ENCODE measurements around the gene EMC10.
"Not testable (repeated sequence)": the region's sequence is repeated elsewhere in the genome, so short reads cannot be mapped to it uniquely, and the experiment has no call there.

The EMC10 gene

DNA sequence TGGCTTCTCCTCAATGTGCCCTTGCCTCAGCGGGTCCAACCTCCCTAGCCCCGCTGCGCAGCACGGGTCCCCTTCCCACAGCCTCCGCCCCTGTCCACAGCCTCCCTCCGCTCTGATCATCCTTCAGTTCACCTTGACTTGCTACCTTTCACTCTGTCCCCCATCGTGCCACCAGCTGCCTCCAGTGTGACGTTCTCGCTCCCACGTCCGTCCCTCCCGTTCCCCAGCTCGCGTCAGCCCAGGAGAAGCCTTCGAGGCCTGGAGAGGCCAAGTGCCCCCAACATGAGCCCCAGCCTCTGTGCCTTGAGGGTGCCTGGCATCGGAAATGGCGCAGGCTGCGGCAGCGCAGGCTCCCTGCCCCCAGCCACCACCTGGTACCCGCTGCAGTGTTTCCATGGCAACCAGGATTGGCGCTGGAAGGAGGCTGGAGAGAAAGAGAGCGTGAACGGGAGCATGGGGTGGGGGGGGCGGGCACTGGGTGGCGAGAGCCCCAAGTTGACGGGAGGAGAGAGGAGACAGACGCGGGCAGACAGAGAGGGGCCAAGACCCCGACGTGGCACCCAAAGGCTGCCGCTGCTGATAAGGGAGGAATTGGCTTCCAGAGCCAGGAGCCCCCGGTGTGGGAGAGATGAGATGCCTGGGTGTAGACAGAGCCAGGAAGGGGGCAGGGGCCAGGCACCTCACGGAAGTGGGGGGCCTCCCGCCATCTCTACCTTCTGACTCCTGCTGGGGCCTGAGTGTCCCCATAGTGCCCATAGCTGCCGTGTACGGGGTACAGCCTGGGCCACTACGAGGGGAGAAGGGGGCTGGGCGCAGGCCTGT, 38.2 kb downstream of the EMC10 start:
- no peak for DNase-seq (ENCODE audit: low read depth)

DNA sequence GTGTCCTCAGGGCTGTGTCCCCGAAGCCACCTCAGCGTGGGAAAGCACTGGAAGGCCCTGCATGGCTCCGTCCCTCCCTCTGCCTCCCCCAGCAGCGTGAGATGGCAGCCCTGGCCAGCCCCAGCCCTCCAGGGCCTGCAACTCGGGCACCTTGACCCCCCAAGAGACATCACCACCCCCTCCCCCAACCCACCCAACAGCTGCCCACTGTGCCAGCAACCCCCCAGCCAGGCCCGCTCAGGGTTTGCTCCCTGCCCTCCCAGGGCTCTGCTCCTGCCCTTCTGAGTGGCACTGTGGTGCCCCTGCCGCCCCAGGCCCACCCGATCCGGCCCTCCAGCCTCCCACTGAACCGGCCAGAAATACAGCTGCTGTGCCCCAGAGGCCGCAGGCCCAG, 38.9 kb downstream of the EMC10 start:
- no peak for DNase-seq (ENCODE audit: low read depth)

DNA sequence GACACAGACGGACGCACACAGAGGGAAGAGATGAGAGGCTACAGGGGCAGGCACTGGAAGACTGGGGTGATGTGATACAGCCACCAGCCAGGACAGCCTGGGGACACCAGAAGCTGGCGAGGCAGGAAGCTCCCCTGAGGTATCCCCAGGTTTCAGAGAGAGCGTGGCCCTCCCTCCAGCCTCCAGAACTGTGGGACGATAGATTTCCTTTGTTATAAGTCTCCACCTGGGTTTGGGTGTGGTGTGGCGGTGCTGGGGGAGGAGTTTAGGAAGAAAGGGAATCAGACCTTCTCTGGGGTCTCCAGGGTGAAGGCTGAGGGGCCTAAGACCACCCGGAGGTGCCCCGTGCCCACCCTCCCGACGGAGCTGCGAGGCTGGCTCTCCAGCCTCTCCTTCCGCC, 40.1 kb downstream of the EMC10 start:
- no peak for DNase-seq (ENCODE audit: low read depth)

DNA sequence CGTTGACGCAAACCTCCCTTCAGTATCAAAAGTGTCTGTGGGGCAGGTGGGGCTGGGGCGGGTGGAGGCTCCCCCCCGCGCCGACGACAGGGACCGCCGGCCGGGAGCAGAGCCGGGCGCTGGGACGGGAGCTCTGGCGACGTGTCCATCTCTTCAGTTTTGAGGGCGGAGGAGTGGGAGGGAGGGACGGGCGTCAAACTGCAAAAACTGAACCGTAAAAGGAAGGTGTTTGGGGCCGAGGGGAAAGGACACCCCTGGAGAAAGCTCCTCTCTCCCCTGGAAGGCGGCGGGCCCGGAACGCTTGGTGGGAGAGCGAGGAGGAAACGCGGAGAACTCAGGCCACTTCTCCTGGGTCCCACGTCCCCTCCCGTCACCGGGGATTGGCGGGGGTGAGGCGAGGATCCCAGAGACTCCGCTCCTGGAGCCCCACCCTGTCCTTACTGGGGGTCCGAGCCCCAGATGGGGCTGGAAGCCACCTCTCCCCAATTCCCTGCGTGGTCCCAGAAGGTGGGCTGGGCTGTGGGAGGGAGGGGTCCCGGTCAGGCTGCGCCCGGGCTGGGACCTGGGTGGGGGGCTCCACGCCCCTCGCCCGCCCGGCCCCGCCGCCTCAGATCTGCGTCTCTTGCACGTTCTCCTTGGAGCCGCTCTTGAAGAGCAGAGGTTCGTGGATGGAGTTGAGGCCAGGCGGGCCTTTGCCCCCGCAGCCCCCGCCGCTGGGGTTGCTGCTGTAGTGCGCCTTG, 40.8 kb downstream of the EMC10 start:
- no peak for DNase-seq (ENCODE audit: low read depth)

DNA sequence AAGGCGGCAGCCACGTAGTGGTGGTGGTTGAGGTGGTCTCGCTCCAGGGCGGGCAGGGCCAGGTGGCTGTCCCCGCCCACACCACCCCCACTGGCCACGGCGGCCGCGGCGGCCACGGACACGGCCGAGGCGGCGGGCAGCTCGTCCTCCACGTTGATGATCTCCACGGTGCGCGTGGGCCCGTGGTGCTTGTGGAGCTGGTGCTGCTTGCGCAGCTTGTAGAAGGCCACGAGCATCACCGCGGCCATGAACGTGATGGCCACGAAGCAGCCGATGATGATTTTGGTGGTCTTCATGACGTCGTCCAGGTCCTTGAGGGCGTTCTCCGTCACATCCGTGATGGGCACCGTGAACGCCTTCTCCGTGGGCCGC, 41.4 kb downstream of the EMC10 start:
- DNase-seq (ENCODE audit: low read depth), result no peak

DNA sequence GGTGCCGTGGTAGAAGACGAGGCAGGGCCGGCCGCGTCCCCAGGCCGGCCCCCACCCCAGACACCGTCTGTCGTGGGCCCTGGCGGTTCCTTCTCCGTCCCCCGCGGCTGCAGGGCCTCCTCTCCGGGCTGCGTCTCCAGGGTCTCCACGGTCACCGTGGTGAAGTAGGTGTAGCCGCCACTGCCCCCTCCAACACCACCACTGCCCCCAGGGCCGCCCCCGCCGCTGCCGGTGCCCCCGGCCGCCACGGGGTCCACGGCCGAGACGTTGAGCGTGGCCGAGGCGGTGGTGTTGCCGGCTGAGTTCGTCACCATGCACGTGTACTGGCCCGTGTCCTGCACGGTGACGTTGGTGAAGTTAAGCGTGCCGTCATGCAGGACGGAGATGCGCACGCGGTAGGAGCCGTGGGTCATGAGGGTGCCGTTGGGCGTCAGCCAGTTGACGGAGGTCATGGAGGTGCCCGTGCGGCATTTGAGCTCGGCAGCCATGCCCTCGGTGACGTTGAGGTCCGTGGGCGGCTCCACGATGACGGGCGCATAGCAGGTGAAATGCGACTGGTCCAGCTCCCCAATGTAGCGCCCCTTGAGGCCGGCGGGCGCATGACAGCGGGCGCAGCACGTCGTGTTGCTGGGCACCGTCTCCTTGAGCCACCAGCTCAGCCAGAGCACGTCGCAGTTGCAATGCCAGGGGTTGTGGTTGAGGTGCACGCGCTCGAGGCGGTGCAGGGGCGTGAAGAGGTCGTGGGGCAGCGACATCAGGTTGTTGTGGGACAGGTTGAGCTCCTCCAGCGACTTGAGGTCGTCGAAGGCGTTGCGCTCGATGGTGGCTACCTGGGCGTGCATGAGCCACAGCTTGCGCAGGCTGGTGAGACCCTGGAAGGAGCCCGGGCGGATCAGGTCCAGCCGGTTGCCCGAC, 42.0 kb downstream of the EMC10 start:
- no peak for DNase-seq (ENCODE audit: low read depth)

DNA sequence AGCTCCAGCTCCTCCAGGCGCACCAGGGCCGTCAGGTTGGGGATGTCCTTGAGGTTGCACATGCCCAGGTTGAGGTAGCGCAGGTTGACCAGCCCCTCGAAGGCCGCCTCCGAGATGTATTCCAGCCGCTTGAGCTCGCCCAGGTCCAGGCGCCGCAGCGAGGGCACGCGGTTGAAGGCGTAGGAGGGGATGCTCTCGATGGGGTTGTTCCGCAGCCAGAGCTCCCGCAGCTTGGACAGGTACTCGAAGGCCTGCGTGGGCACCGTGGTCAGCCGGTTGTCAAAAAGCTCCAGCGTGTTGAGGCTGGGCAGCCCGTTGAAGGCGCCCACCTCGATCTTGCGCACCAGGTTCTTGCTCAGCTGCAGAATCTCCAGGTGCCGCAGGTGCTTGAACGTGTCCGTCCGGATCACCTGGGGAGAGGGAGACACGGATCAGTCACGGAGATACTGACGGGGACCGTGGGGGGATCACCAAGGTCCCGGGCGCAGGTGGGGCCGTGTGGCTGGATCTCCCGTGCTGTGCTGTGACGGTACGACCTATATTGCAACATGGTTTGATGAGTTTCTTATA, 42.8 kb downstream of the EMC10 start:
- no peak for DNase-seq (ENCODE audit: low read depth)

DNA sequence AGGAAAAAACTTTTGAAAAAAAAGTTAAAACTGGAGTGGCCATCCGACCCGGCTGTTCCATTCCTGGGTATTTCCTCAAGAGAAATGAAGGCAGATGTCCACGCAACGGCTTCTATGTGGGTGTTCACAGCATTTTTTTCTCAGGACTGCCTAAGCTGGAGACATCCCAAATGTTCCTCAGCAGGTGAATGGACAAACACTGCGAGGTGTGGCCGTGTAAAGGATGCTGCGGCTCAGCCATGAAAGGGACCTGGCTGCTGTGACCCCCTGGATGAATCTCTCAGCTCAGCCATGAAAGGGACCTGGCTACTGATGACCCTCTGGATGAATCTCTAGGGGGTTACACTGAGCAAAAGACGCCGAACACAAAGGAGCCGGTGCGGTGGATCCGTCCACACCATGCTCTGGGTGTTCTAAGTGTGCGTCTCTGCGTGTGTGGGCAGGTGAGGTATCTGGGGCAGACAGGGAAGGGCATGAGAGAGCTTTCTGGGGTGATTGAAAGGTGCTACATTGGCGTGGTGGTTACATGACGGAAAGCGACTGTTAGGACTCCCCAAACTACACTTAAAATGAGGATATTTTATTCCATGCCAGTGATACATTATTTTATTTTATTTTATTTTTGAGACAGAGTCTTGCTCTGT, 44.6 kb downstream of the EMC10 start:
- no peak for DNase-seq (ENCODE audit: low read depth)

DNA sequence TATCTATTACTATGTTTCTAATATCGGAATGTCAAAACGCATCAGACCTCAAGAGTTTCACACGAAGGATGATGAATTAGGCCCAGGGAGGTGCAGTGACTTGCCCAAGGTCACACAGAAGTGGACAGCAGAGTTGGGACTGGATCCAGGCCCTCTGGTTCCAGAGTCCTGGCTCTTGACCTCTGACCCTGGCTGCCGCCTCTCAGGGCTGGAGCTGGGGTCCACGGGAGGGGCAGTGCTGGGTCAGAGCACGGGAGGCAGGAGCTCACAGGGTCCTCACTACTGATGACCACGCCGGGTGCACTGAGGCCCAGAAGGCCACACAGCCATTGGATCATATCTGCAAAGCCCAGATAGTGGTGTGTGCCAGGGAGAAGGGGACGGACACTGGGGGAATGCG, 46.6 kb downstream of the EMC10 start:
- no peak for DNase-seq (ENCODE audit: low read depth)

DNA sequence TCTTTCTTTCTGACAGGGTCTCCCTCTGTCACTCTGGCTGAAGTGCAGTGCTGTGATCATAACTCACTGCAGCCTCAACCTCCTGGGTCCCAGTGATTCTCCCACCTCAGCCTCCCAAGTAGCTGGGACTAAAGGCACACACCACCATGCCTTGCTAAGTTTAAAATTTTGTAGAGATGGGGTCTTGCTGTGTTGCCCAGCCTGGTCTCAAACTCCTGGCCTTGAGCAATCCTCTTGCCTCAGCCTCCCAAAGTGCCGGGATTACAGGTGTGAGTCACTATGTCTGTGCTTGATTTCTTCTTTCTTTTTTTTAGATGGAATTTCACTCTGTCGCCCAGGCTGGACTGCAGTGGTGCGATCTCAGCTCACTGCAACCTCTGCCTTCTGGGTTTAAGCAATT, 51.7 kb downstream of the EMC10 start:
- not testable (repeated sequence) for DNase-seq (ENCODE audit: low read depth)

DNA sequence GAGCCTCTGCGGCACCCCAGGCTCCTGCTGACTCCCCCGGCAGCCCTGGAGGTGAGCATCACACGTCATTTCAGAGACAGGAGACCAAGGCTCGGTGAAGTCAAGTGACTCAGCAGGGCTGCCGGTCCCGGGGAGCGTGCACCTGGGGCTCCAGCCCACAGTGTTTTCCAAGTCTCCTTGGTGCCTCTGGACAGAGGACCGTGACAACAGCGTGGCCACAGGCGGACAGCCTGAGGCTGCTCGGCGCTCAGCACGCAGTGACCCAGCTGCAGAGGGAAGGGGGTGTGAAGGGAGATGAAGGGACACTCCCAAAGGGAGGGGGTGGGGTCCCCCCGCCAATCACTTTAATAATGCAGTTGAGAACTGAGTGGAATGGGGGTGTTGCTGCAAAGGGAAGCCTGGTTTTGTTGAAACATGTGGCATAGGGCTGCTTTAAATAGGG, 54.9 kb downstream of the EMC10 start:
- DNase-seq (ENCODE audit: low read depth), result no peak

DNA sequence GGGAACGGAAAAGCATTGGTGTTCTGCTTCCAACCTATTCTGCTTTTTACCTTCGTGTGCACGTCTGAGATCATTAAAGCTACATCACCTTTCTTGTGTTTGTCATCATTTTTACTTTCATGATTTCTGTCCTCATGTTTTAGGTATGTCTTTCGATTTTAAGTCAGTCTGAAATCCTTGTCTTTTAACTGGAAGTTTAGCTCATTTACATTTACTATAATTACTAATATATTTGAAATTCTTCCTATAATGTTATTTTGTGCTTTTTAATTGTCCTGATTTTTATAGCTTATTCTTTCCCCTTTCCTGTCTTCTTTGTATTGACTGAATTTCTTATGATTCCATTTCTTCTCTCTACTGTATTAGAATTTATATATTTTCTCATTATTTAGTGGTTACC, 56.6 kb downstream of the EMC10 start:
- DNase-seq (ENCODE audit: low read depth), result no peak

DNA sequence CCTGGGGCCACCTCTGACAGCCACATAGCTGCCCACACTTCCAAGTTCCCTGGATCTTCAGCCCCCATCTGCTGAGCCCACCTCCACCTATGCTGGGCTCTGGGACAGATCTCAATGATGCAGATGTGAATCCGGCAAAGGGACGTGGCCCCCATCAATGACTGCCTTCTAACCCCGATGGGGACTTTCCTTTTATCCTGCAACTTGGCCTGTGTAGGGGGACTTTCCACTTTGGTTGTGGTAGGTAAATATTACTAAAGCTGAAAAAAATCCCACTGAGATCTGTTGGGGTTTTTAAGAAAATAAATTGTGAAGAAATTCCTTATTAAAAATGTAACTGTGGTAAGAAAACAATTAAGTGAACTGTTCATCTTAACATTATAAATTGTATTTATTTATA, 58.2 kb downstream of the EMC10 start:
- DNase-seq (ENCODE audit: low read depth), result no peak

DNA sequence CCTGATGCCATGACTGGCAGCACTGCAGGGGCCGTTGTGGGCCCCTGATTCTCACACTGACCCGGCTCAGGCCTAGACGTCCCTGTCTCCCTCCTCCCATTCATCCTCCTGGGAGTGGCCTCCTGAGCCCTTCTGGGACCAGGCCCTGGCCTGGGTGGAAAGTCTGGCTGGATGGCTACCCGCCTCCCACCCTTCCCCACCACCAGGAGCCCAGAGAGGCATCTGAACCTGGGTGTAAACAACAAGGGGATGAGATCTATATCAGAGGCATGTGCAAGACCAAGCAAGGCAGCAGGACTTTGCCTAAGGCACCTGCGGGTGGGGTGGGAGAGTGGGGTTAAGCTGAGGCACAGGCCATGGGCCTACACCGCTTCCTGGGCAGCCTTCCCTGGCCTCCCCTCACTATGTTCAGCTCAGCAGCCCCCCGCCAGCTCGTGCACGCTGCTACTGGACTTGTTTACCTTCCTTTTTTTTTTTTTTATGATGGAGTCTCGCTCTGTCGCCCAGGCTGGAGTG, 59.4 kb downstream of the EMC10 start:
- no peak for DNase-seq (ENCODE audit: low read depth)

DNA sequence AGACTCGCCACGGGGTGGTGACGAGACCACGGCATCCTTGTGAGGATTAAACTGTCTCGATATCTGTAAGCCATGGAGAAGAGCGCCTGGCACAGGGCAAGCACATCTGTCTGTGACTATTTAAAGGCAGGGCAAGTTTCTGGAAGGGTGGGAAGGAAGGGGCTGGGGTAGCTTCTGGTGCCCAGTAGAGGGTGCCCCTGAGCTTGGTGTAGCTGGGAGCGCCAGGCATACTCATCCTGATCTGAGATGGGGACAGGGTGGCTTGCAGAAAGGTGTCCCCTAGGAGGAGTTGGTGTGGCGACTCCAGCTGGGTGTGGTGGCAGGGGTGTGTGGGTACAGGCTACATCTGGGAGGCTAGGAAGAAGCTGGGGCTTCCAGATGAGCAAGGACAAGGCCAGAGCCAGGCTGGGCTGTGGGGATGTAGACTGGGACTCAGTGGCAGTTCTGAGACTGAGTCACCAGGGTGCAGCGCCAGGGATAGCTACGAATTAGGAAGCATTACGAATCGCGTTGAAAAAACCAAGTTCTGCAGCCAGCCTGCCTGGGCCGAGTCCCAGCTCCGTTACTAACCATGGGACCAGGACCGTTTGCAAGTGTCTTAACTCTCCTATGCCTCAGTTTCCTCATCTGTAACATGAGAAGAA, 60.5 kb downstream of the EMC10 start:
- no peak for DNase-seq (ENCODE audit: low read depth)

DNA sequence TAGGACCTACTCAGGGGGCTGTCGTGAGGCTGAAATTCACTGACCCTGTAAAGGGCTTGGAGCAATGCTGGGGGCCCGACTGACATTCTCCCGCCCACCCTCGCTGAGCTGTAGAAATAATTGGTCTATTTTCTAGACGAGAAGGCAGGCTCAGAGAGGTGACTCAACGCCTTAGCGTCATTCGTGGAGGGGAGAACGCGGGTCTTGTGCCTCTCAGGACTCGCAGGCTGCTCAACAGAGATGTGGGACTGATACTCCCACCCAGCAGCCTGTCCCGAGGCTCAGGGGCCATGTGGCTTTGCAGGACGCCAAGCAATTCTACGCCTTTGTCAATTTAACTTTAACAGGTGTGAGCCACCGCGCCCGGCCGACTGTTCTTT, 61.0 kb downstream of the EMC10 start:
- no peak for DNase-seq (ENCODE audit: low read depth)

DNA sequence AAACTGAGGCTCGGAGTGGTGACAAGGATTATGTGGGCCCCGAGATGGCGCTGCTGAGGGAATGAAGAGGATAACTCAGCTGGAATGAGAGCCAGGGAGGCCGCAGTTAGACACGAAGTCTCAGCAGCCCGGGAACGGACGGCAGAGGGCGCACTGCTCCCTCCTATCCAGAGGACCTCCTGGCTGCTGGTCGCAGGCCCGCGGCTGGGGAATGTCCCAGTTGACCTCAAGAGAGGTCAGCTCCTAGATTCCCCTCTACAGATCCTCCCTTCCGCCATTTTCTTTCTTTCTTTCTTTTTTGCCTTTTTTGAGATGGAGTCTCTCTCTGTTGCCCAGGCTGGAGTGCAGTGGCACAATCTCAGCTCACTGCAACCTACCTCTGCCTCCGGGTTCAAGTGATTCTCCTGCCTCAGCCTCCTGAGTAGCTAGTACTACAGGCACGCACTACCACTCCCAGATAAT, 61.5 kb downstream of the EMC10 start:
- peak; percentile 53 for DNase-seq (ENCODE audit: low read depth)

Data from stimulated activated CD8-positive, alpha-beta memory T cell treated with anti-CD3 and anti-CD28 coated beads, Interleukin-7, amount 100 ng/mL, for 24 hours (primary cell).